Measurements from ENCODE around the gene RENBP.
"Not testable (repeated sequence)": the region's sequence is repeated elsewhere in the genome, so short reads cannot be mapped to it uniquely, and the experiment has no call there.

Gene RENBP

GRCh38 chrX:153944140-153944799 lies at the start of gene RENBP:
Gene RENBP (minus strand): TSS chrX:153944643. CDS start chrX:153944610, 33 bp downstream.
- DNase-seq (ENCODE audit: low spot score in 2 of 2) (peak in 1 of 2 donors; percentile 23), ATAC-seq (ENCODE audit: low read depth) (peak; percentile 72)
- Mint-ChIP-seq H3K27ac (peak within 1 kb of the TSS; percentile 92), H3K36me3 (peaks cover 2% of the 10 kb centered on the region), H3K27me3 (no peaks in the 10 kb centered on the region), H3K9me3 (no peaks in the 10 kb centered on the region), H3K4me1 (peaks cover 7% of the 10 kb centered on the region), H3K4me3 (peak within 1 kb of the TSS; percentile 87)

- DNase-seq (ENCODE audit: low spot score in 2 of 2) (no peak), ATAC-seq (ENCODE audit: low read depth) (no peak)
- H3K27me3 Mint-ChIP-seq: no peaks in the 10 kb centered on the region
- peaks cover 4% of the 10 kb centered on the region for H3K4me1 Mint-ChIP-seq
- H3K27ac Mint-ChIP-seq: no peak overlapping the region
- H3K36me3 Mint-ChIP-seq: no peaks in the 10 kb centered on the region
- no peak overlapping the region for H3K4me3 Mint-ChIP-seq
- no peaks in the 10 kb centered on the region for H3K9me3 Mint-ChIP-seq
These were observed 49.5 kb upstream of the RENBP start for GRCh38 chrX:153993978-153994377.

- no peak for ATAC-seq (ENCODE audit: low read depth)
- no peak for DNase-seq (ENCODE audit: low spot score in 2 of 2)
- peaks cover 4% of the 10 kb centered on the region for H3K4me1 Mint-ChIP-seq
- no peak overlapping the region for H3K4me3 Mint-ChIP-seq
- no peaks in the 10 kb centered on the region for H3K9me3 Mint-ChIP-seq
- H3K27me3 Mint-ChIP-seq: no peaks in the 10 kb centered on the region
- no peaks in the 10 kb centered on the region for H3K36me3 Mint-ChIP-seq
- no peak overlapping the region for H3K27ac Mint-ChIP-seq
These were observed 48.6 kb upstream of the RENBP start for GRCh38 chrX:153993079-153993478.

GRCh38 chrX:153992180-153992579 lies 47.7 kb upstream of the RENBP start:
- peaks cover 4% of the 10 kb centered on the region for H3K4me1 Mint-ChIP-seq
- DNase-seq (ENCODE audit: low spot score in 2 of 2) (no peak), ATAC-seq (ENCODE audit: low read depth) (no peak)
- no peaks in the 10 kb centered on the region for H3K9me3 Mint-ChIP-seq
- H3K4me3 Mint-ChIP-seq: no peak overlapping the region
- H3K36me3 Mint-ChIP-seq: no peaks in the 10 kb centered on the region
- no peaks in the 10 kb centered on the region for H3K27me3 Mint-ChIP-seq
- no peak overlapping the region for H3K27ac Mint-ChIP-seq

GRCh38 chrX:153991013-153991580 lies 46.7 kb upstream of the RENBP start:
- Mint-ChIP-seq H3K27me3 (no peaks in the 10 kb centered on the region), H3K9me3 (no peaks in the 10 kb centered on the region), H3K4me1 (peaks cover 4% of the 10 kb centered on the region), H3K4me3 (no peak overlapping the region), H3K27ac (no peak overlapping the region), H3K36me3 (no peaks in the 10 kb centered on the region)
- DNase-seq (ENCODE audit: low spot score in 2 of 2): no peak
- ATAC-seq (ENCODE audit: low read depth): no peak

GRCh38 chrX:153989973-153990655 lies 45.7 kb upstream of the RENBP start:
- H3K27ac Mint-ChIP-seq: no peak overlapping the region
- H3K36me3 Mint-ChIP-seq: no peaks in the 10 kb centered on the region
- H3K4me3 Mint-ChIP-seq: no peak overlapping the region
- no peaks in the 10 kb centered on the region for H3K27me3 Mint-ChIP-seq
- no peak for ATAC-seq (ENCODE audit: low read depth)
- DNase-seq (ENCODE audit: low spot score in 2 of 2): no peak
- peaks cover 4% of the 10 kb centered on the region for H3K4me1 Mint-ChIP-seq
- no peaks in the 10 kb centered on the region for H3K9me3 Mint-ChIP-seq

GRCh38 chrX:153988493-153988892 lies 44.0 kb upstream of the RENBP start:
- Mint-ChIP-seq H3K9me3 (no peaks in the 10 kb centered on the region), H3K36me3 (no peaks in the 10 kb centered on the region), H3K27ac (no peak overlapping the region), H3K4me3 (no peak overlapping the region), H3K27me3 (no peaks in the 10 kb centered on the region), H3K4me1 (peaks cover 11% of the 10 kb centered on the region)
- ATAC-seq (ENCODE audit: low read depth) (no peak), DNase-seq (ENCODE audit: low spot score in 2 of 2) (no peak)

GRCh38 chrX:153984351-153985178 lies 40.1 kb upstream of the RENBP start:
- Mint-ChIP-seq H3K27ac (peak overlapping the region; percentile 94), H3K27me3 (no peaks in the 10 kb centered on the region), H3K4me3 (peak overlapping the region; percentile 77), H3K36me3 (no peaks in the 10 kb centered on the region), H3K4me1 (peaks cover 15% of the 10 kb centered on the region), H3K9me3 (no peaks in the 10 kb centered on the region)
- DNase-seq (ENCODE audit: low spot score in 2 of 2): no peak
- ATAC-seq (ENCODE audit: low read depth): peak; percentile 65

- ATAC-seq (ENCODE audit: low read depth) (peak; percentile 14), DNase-seq (ENCODE audit: low spot score in 2 of 2) (no peak)
- no peaks in the 10 kb centered on the region for H3K9me3 Mint-ChIP-seq
- H3K27ac Mint-ChIP-seq: peak overlapping the region; percentile 41
- peak overlapping the region; percentile 17 for H3K4me3 Mint-ChIP-seq
- H3K27me3 Mint-ChIP-seq: no peaks in the 10 kb centered on the region
- peaks cover 15% of the 10 kb centered on the region for H3K4me1 Mint-ChIP-seq
- H3K36me3 Mint-ChIP-seq: no peaks in the 10 kb centered on the region
These were observed 38.9 kb upstream of the RENBP start for GRCh38 chrX:153983321-153983801.

- Mint-ChIP-seq H3K27ac (peak overlapping the region; percentile 88), H3K4me1 (peaks cover 15% of the 10 kb centered on the region), H3K36me3 (no peaks in the 10 kb centered on the region), H3K9me3 (no peaks in the 10 kb centered on the region), H3K27me3 (no peaks in the 10 kb centered on the region), H3K4me3 (peak overlapping the region; percentile 42)
- DNase-seq (ENCODE audit: low spot score in 2 of 2) (no peak), ATAC-seq (ENCODE audit: low read depth) (no peak)
These were observed 37.5 kb upstream of the RENBP start for GRCh38 chrX:153981771-153982533.

GRCh38 chrX:153981231-153981630 lies 36.8 kb upstream of the RENBP start:
- H3K27me3 Mint-ChIP-seq: no peaks in the 10 kb centered on the region
- peak overlapping the region; percentile 42 for H3K4me3 Mint-ChIP-seq
- H3K4me1 Mint-ChIP-seq: peaks cover 15% of the 10 kb centered on the region
- no peaks in the 10 kb centered on the region for H3K9me3 Mint-ChIP-seq
- DNase-seq (ENCODE audit: low spot score in 2 of 2) (no peak), ATAC-seq (ENCODE audit: low read depth) (no peak)
- H3K36me3 Mint-ChIP-seq: no peaks in the 10 kb centered on the region
- H3K27ac Mint-ChIP-seq: peak overlapping the region; percentile 88

GRCh38 chrX:153980394-153980793 lies 36.0 kb upstream of the RENBP start:
- Mint-ChIP-seq H3K4me1 (peaks cover 15% of the 10 kb centered on the region), H3K4me3 (peak overlapping the region; percentile 70), H3K27ac (peak overlapping the region; percentile 88)
- H3K9me3 Mint-ChIP-seq; DNase-seq (ENCODE audit: low spot score in 2 of 2); H3K27me3 Mint-ChIP-seq; H3K36me3 Mint-ChIP-seq: not testable (repeated sequence)
- peak; percentile 68 for ATAC-seq (ENCODE audit: low read depth)

- H3K27ac Mint-ChIP-seq: peak overlapping the region; percentile 87
- H3K36me3 Mint-ChIP-seq: peaks cover 2% of the 10 kb centered on the region
- no peaks in the 10 kb centered on the region for H3K9me3 Mint-ChIP-seq
- peaks cover 9% of the 10 kb centered on the region for H3K4me1 Mint-ChIP-seq
- no peak for ATAC-seq (ENCODE audit: low read depth)
- no peak overlapping the region for H3K4me3 Mint-ChIP-seq
- DNase-seq (ENCODE audit: low spot score in 2 of 2): no peak
- H3K27me3 Mint-ChIP-seq: no peaks in the 10 kb centered on the region
These were observed 30.4 kb upstream of the RENBP start for GRCh38 chrX:153974726-153975286.
